ENCODE data around the gene ITGB2.

Gene ITGB2

GRCh38 chr21:44926331-44927101, 5.8 kb upstream of the ITGB2 start:
- DNase-seq (ENCODE audit: low spot score in 2 of 2) (peak; percentile 26 to 74), ATAC-seq (peak; percentile 48)

GRCh38 chr21:44925378-44925755, 4.7 kb upstream of the ITGB2 start:
- DNase-seq (ENCODE audit: low spot score in 2 of 2) (no peak), ATAC-seq (no peak)
- Mint-ChIP-seq H3K9me3 (no peaks in the 10 kb centered on the region), H3K4me1 (peaks cover 88% of the 10 kb centered on the region), H3K27ac (peak overlapping the region; percentile 85), H3K4me3 (peak overlapping the region; percentile 98), H3K36me3 (peaks cover 35% of the 10 kb centered on the region)

More at GRCh38 chr21:44926331-44927101, 5.8 kb upstream of the ITGB2 start:
- H3K4me1 Mint-ChIP-seq: peaks cover 88% of the 10 kb centered on the region
- H3K4me3 Mint-ChIP-seq: peak overlapping the region; percentile 98
- H3K27ac Mint-ChIP-seq: peak overlapping the region; percentile 96
- no peaks in the 10 kb centered on the region for H3K9me3 Mint-ChIP-seq
- peaks cover 23% of the 10 kb centered on the region for H3K36me3 Mint-ChIP-seq

GRCh38 chr21:44924606-44925377, 4.1 kb upstream of the ITGB2 start:
- ATAC-seq (no peak), DNase-seq (ENCODE audit: low spot score in 2 of 2) (no peak)
- no peaks in the 10 kb centered on the region for H3K9me3 Mint-ChIP-seq
- H3K27ac Mint-ChIP-seq: peak overlapping the region; percentile 85
- peak overlapping the region; percentile 98 for H3K4me3 Mint-ChIP-seq
- peaks cover 88% of the 10 kb centered on the region for H3K4me1 Mint-ChIP-seq
- peaks cover 40% of the 10 kb centered on the region for H3K36me3 Mint-ChIP-seq

GRCh38 chr21:44923480-44924084, 2.9 kb upstream of the ITGB2 start:
- Mint-ChIP-seq H3K9me3 (no peaks in the 10 kb centered on the region), H3K4me3 (peak overlapping the region; percentile 98), H3K4me1 (peaks cover 81% of the 10 kb centered on the region), H3K36me3 (peaks cover 46% of the 10 kb centered on the region), H3K27ac (no peak overlapping the region)
- DNase-seq (ENCODE audit: low spot score in 2 of 2) (no peak), ATAC-seq (no peak)

GRCh38 chr21:44921928-44922327, 1.2 kb upstream of the ITGB2 start:
- H3K4me3 Mint-ChIP-seq: peak overlapping the region; percentile 98
- DNase-seq (ENCODE audit: low spot score in 2 of 2) (no peak), ATAC-seq (no peak)
- H3K36me3 Mint-ChIP-seq: peaks cover 55% of the 10 kb centered on the region
- peak overlapping the region; percentile 96 for H3K27ac Mint-ChIP-seq
- peaks cover 81% of the 10 kb centered on the region for H3K4me1 Mint-ChIP-seq
- H3K9me3 Mint-ChIP-seq: no peaks in the 10 kb centered on the region

GRCh38 chr21:44919913-44920693, 596 bp downstream of the ITGB2 start:
- Mint-ChIP-seq H3K27ac (peak overlapping the region; percentile 96), H3K4me1 (peaks cover 83% of the 10 kb centered on the region), H3K9me3 (no peaks in the 10 kb centered on the region), H3K36me3 (peaks cover 70% of the 10 kb centered on the region), H3K4me3 (peak overlapping the region; percentile 98)
- peak; percentile 42 for ATAC-seq
- peak in 1 of 2 donors; percentile 67 for DNase-seq (ENCODE audit: low spot score in 2 of 2)

- no peaks in the 10 kb centered on the region for H3K9me3 Mint-ChIP-seq
- peaks cover 77% of the 10 kb centered on the region for H3K36me3 Mint-ChIP-seq
- ATAC-seq: peak; percentile 51
- peak in 1 of 2 donors; percentile 63 for DNase-seq (ENCODE audit: low spot score in 2 of 2)
- peak overlapping the region; percentile 98 for H3K4me3 Mint-ChIP-seq
- peaks cover 83% of the 10 kb centered on the region for H3K4me1 Mint-ChIP-seq
- H3K27ac Mint-ChIP-seq: peak overlapping the region; percentile 96
Observed at GRCh38 chr21:44919111-44919912, 1.4 kb downstream of the ITGB2 start.

- Mint-ChIP-seq H3K27ac (peak overlapping the region; percentile 96), H3K9me3 (no peaks in the 10 kb centered on the region), H3K4me3 (peak overlapping the region; percentile 98), H3K4me1 (peaks cover 83% of the 10 kb centered on the region), H3K36me3 (peaks cover 84% of the 10 kb centered on the region)
- ATAC-seq (no peak), DNase-seq (ENCODE audit: low spot score in 2 of 2) (no peak)
Observed at GRCh38 chr21:44918581-44919033, 2.1 kb downstream of the ITGB2 start.

GRCh38 chr21:44918107-44918470, 2.6 kb downstream of the ITGB2 start:
- DNase-seq (ENCODE audit: low spot score in 2 of 2): no peak
- H3K36me3 Mint-ChIP-seq: peaks cover 88% of the 10 kb centered on the region
- ATAC-seq: no peak
- H3K27ac Mint-ChIP-seq: peak overlapping the region; percentile 96
- H3K9me3 Mint-ChIP-seq: no peaks in the 10 kb centered on the region
- peaks cover 84% of the 10 kb centered on the region for H3K4me1 Mint-ChIP-seq
- peak overlapping the region; percentile 98 for H3K4me3 Mint-ChIP-seq

GRCh38 chr21:44917446-44918106, 3.1 kb downstream of the ITGB2 start:
- ATAC-seq (no peak), DNase-seq (ENCODE audit: low spot score in 2 of 2) (no peak)
- H3K36me3 Mint-ChIP-seq: peaks cover 84% of the 10 kb centered on the region
- peaks cover 82% of the 10 kb centered on the region for H3K4me1 Mint-ChIP-seq
- peak overlapping the region; percentile 96 for H3K27ac Mint-ChIP-seq
- H3K9me3 Mint-ChIP-seq: no peaks in the 10 kb centered on the region
- H3K4me3 Mint-ChIP-seq: peak overlapping the region; percentile 98

GRCh38 chr21:44916965-44917364, 3.7 kb downstream of the ITGB2 start:
- no peak for ATAC-seq
- Mint-ChIP-seq H3K9me3 (no peaks in the 10 kb centered on the region), H3K36me3 (peaks cover 90% of the 10 kb centered on the region), H3K4me1 (peaks cover 87% of the 10 kb centered on the region), H3K4me3 (peak overlapping the region; percentile 98), H3K27ac (peak overlapping the region; percentile 96)
- DNase-seq (ENCODE audit: low spot score in 2 of 2): no peak

- ATAC-seq (peak; percentile 84), DNase-seq (ENCODE audit: low spot score in 2 of 2) (peak; percentile 57 to 83)
- peaks cover 93% of the 10 kb centered on the region for H3K4me1 Mint-ChIP-seq
- peak overlapping the region; percentile 98 for H3K4me3 Mint-ChIP-seq
- H3K36me3 Mint-ChIP-seq: peaks cover 93% of the 10 kb centered on the region
- no peaks in the 10 kb centered on the region for H3K9me3 Mint-ChIP-seq
- H3K27ac Mint-ChIP-seq: peak overlapping the region; percentile 93
Observed at GRCh38 chr21:44914176-44914874, 6.4 kb downstream of the ITGB2 start.

- Mint-ChIP-seq H3K4me3 (peak overlapping the region; percentile 98), H3K9me3 (no peaks in the 10 kb centered on the region), H3K27ac (peak overlapping the region; percentile 93), H3K4me1 (peaks cover 96% of the 10 kb centered on the region), H3K36me3 (peaks cover 93% of the 10 kb centered on the region)
- ATAC-seq: no peak
- DNase-seq (ENCODE audit: low spot score in 2 of 2): no peak
Observed at GRCh38 chr21:44913425-44914175, 7.1 kb downstream of the ITGB2 start.
